IPS DF 6.9 (cell line): Measurements from ENCODE around the gene DPH3.
A peak's percentile ranks its signal among the peaks of the same experiment; 100 is the strongest.
"Not testable (repeated sequence)": the region's sequence is repeated elsewhere in the genome, so short reads cannot be mapped to it uniquely, and the experiment has no call there.

Source experiments
- DNase-seq: peaks from one replicate; pipeline ENCODE4 v3.0.0-alpha.2; 2013; ENCODE audit warnings: low read depth, low spot score
- H3K27ac ChIP-seq: one replicate; pipeline ENCODE4 v1.5.1; 2013; ENCODE audit warnings: low read length, control low read depth
- H3K27me3 ChIP-seq: 2 replicates; pipeline ENCODE4 v1.6.1; 2013; ENCODE audit warnings: mild to moderate bottlenecking, low read length; ENCODE audit not compliant: control insufficient read depth, insufficient read depth
- H3K36me3 ChIP-seq: 2 replicates; pipeline ENCODE4 v1.6.1; 2013; ENCODE audit warnings: low read length; ENCODE audit not compliant: control insufficient read depth, insufficient read depth
- H3K4me1 ChIP-seq: 2 replicates; pipeline ENCODE4 v1.6.1; 2013; ENCODE audit warnings: low read length; ENCODE audit not compliant: control insufficient read depth, insufficient read depth
- H3K4me3 ChIP-seq: 2 replicates; pipeline ENCODE4 v1.5.1; 2013; ENCODE audit warnings: mild to moderate bottlenecking, low read length
- H3K9me3 ChIP-seq: 2 replicates; pipeline ENCODE4 v1.6.1; 2013; ENCODE audit warnings: low read length, inconsistent platforms; ENCODE audit not compliant: control insufficient read depth, insufficient read depth
- WGBS: extraction: QIAGEN DNeasy Blood & Tissue Kit; methylation state at CpG from one replicate; pipeline ENCODE4 v1.1.7; 2013; ENCODE audit warnings: mixed read lengths, missing lambda C conversion rate; ENCODE audit not compliant: insufficient read length, insufficient coverage; 5-methylcytosine and 5-hydroxymethylcytosine counted together

Gene DPH3

GRCh38 chr3:16264708-16265454 lies at the start of gene DPH3, which contains the start of gene OXNAD1:
DPH3 (minus strand) TSS chr3:16264943; CDS start chr3:16264876, 67 bp downstream.
OXNAD1 (plus strand) TSS chr3:16265212; CDS start chr3:16270953, 5,741 bp downstream.
- H3K27me3 ChIP-seq = no peaks in the 10 kb centered on the region
- peaks cover under 1% of the 10 kb centered on the region; the same call in 1 of the 2 replicates for H3K36me3 ChIP-seq
- no peak within 1 kb of the TSS for H3K27ac ChIP-seq
- no peaks in the 10 kb centered on the region for H3K9me3 ChIP-seq
- WGBS = no CpG with 5 or more reads among the region's 61 CpGs
- peak; percentile 99 for DNase-seq
- peak within 1 kb of the TSS; percentile 93 for H3K4me3 ChIP-seq
- no peaks in the 10 kb centered on the region for H3K4me1 ChIP-seq

- Histone ChIP-seq H3K27ac (no peak overlapping the region), H3K4me3 (no peak overlapping the region), H3K36me3 (no peaks in the 10 kb centered on the region), H3K27me3 (no peaks in the 10 kb centered on the region), H3K9me3 (no peaks in the 10 kb centered on the region), H3K4me1 (no peaks in the 10 kb centered on the region)
- DNase-seq = no peak
- WGBS = no CpG with 5 or more reads among the region's 5 CpGs
Measured at GRCh38 chr3:16313886-16314645, 49.3 kb upstream of the DPH3 start.

- no peak for DNase-seq
- no CpG with 5 or more reads among the region's 6 CpGs for WGBS
- Histone ChIP-seq H3K9me3 (no peaks in the 10 kb centered on the region), H3K27me3 (no peaks in the 10 kb centered on the region), H3K4me3 (no peak overlapping the region), H3K4me1 (no peaks in the 10 kb centered on the region), H3K27ac (no peak overlapping the region), H3K36me3 (no peaks in the 10 kb centered on the region)
Measured at GRCh38 chr3:16311960-16312451, 47.3 kb upstream of the DPH3 start.

GRCh38 chr3:16310486-16310885 lies 45.7 kb upstream of the DPH3 start:
- H3K36me3 ChIP-seq, H3K27ac ChIP-seq, H3K4me1 ChIP-seq, H3K4me3 ChIP-seq, H3K27me3 ChIP-seq, DNase-seq, H3K9me3 ChIP-seq: not testable (repeated sequence)
- no CpG with 5 or more reads among the region's 7 CpGs for WGBS

GRCh38 chr3:16309558-16309957 lies 44.8 kb upstream of the DPH3 start:
- no peaks in the 10 kb centered on the region for H3K4me1 ChIP-seq
- no peaks in the 10 kb centered on the region for H3K27me3 ChIP-seq
- no peaks in the 10 kb centered on the region for H3K36me3 ChIP-seq
- no CpG with 5 or more reads among the region's 2 CpGs for WGBS
- no peaks in the 10 kb centered on the region for H3K9me3 ChIP-seq
- H3K4me3 ChIP-seq = no peak overlapping the region
- DNase-seq = no peak
- no peak overlapping the region for H3K27ac ChIP-seq

- Histone ChIP-seq H3K27me3 (no peaks in the 10 kb centered on the region), H3K4me3 (no peak overlapping the region), H3K27ac (no peak overlapping the region), H3K9me3 (no peaks in the 10 kb centered on the region), H3K4me1 (no peaks in the 10 kb centered on the region), H3K36me3 (no peaks in the 10 kb centered on the region)
- WGBS = no CpG with 5 or more reads among the region's 1 CpG
- DNase-seq = no peak
Measured at GRCh38 chr3:16308727-16309126, 44.0 kb upstream of the DPH3 start.

GRCh38 chr3:16307832-16308531 lies 43.2 kb upstream of the DPH3 start:
- Histone ChIP-seq H3K27ac (no peak overlapping the region), H3K9me3 (no peaks in the 10 kb centered on the region), H3K4me1 (no peaks in the 10 kb centered on the region; the same call in 1 of the 2 replicates), H3K36me3 (no peaks in the 10 kb centered on the region), H3K27me3 (no peaks in the 10 kb centered on the region), H3K4me3 (no peak overlapping the region)
- no CpG with 5 or more reads among the region's 5 CpGs for WGBS
- DNase-seq = no peak

- Histone ChIP-seq H3K27ac (no peak overlapping the region), H3K36me3 (no peaks in the 10 kb centered on the region), H3K4me1 (no peaks in the 10 kb centered on the region; the same call in 1 of the 2 replicates), H3K27me3 (no peaks in the 10 kb centered on the region), H3K4me3 (no peak overlapping the region), H3K9me3 (no peaks in the 10 kb centered on the region)
- WGBS = no CpG with 5 or more reads among the region's 7 CpGs
- no peak for DNase-seq
Measured at GRCh38 chr3:16305111-16305541, 40.4 kb upstream of the DPH3 start.

- no peak for DNase-seq
- Histone ChIP-seq H3K9me3 (no peaks in the 10 kb centered on the region), H3K4me3 (no peak overlapping the region), H3K4me1 (no peaks in the 10 kb centered on the region; the same call in 1 of the 2 replicates), H3K27ac (no peak overlapping the region), H3K27me3 (no peaks in the 10 kb centered on the region), H3K36me3 (no peaks in the 10 kb centered on the region)
- WGBS = no CpG with 5 or more reads among the region's 2 CpGs
Measured at GRCh38 chr3:16304061-16305010, 39.6 kb upstream of the DPH3 start.
